Left renal pelvis (tissue), 4 donors: Measurements from ENCODE around the gene SEC31A. TPM values are rescaled to one million over a fixed set of nuclear protein-coding genes. Genes with fewer than 3 reads are reported as not detected.

Experiments used
- DNase-seq, 4 donors: peaks; one replicate each; pipeline ENCODE4 v3.0.0-alpha.2; 2013; ENCODE audit warnings: low read depth in 4 of 4, low spot score in 3 of 4
- polyA plus RNA-seq, 4 donors: library from polyadenylated mRNA; unstranded; fragments of 120-200 nt; gene quantifications; one replicate each; pipeline ENCODE4 v1.2.1, GENCODE V29; 2013; ENCODE audit not compliant: insufficient read length in 4 of 4

Gene SEC31A
- polyA plus RNA-seq, 4 donors = 238 to 289 (median 252) TPM

DNA sequence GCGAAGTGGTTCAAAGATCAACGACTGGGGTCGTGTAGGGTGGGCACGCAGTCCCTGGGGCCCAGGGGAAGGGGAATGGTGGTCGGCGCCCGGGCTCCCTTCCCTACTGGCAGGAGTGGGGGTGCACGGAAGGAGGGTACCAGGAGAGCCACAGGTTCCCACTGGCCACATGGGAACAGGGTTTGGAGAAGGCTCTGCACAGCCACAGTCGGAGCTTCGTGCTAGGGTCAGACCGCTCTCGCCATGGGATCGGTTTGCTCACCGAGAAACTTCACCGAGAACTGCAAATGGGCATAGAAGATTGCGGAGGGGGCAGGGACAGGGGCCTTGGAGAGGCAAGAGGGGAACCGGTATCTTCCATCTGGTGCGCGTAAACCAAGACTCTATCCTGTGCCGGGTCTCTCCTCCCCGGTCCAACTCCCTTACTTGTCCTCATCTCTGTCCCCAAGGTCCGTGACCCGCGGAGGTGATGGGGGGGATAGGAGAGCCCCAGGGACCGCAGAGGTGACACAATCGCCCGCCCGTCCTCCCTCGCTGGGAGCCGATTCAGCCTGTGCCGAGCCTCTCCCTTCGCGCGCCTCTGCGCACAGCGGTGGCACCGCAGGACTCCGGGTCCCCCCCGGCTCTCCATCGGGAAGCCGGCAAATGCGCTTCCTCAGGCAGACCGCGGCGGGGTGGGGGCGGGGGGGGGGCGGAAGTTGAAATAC, 93.4 kb downstream of the SEC31A start:
- DNase-seq = no peak

DNA sequence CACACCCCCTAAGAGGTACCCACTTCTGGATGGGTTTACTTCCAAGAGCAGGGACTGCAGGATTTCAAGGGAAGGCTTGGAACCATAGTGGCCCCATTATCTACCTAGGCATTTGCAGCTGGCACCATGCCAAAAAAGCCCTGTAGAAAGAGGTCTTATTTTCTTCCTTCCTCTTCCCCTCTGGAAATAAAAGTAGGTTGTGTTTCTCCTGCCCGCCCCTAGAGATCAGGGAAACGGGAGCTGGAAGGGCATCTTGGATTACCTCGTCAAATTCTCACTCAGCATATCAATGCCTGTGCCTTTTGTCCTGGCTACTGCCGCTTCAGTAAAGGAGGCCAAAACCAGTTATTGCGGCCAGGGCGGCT, 93.9 kb downstream of the SEC31A start:
- no peak for DNase-seq

DNA sequence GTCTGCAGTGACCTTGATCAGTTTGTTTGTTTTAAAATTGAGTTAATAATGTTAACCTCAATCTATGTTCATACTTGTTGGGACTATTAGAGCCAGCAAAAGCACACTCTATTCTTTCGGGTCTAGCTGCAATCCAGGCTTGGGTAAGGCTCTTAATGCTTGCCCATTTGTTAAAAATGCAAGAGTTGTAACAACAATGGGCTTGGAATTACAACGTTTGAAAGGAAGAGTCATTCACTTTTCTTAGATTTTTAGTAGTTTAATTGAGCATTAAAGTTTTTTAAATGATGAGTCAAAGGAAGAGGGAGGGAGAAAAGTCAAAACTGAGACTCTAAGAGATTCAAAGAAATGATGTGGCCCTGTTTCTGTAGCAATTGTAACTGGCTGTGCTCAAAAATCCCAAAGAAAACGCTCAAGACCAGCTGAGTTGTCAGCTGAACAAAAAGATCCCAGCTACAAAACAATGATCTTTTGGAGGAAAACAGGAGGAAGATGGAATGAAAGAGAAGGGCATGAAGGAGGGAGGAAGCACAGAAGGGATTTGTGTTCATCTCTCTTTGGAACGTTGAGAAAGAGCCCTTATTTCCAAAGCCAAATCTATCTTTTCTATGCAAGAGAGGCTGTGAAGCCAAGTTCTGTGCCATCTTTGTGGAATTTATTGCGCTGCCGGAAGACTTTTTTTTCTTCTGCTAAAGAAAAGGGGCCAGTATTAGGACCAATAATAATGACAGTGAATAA, 97.9 kb downstream of the SEC31A start:
- DNase-seq = no peak

DNA sequence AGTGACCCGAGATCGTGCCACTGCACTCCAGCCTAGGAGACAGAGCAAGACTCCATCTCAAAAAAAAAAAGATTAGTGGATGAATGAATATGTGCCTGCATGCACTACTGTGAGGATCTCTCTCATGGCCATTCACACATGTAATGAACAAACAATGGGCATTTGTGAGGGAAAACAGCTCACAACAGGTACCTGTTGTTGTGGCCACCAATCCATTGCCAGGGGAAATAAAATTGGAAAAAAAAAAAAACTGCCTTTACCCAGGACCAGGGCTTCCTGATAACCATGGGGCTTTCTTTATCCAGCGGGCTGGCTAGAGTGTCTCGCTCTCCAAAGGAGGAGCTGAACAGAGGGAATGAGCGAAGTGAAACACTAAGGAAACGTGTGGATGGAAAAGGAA, 99.8 kb downstream of the SEC31A start:
- no peak for DNase-seq

DNA sequence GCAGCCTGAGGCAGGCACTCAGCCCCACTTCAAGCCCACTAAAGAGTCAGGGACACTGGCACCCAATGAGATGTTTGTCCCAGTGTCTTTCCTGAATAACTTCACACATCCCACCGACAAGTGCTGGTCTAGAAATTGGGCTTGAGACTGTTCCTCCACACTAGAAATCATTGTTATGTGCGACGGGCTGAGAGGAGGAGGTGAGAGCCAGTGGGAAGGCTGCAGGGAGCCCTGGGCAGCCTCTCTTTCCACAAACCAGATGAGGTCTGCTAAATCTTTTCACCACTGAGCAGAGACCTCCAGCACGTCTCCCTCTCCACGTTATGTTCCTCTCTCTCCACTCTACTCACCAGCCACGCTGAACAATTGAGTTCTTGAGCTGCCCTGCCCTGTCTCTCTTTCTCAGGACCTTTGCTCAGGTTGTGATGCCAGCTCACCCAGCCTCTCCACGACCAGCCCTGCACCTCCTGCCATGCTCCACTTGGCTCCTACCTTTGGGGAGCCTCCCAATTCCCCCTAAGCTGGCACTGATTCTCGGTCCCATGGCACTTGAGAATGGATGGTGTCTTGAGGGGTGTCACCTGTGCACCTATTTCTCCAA, 100.8 kb downstream of the SEC31A start:
- no peak for DNase-seq

DNA sequence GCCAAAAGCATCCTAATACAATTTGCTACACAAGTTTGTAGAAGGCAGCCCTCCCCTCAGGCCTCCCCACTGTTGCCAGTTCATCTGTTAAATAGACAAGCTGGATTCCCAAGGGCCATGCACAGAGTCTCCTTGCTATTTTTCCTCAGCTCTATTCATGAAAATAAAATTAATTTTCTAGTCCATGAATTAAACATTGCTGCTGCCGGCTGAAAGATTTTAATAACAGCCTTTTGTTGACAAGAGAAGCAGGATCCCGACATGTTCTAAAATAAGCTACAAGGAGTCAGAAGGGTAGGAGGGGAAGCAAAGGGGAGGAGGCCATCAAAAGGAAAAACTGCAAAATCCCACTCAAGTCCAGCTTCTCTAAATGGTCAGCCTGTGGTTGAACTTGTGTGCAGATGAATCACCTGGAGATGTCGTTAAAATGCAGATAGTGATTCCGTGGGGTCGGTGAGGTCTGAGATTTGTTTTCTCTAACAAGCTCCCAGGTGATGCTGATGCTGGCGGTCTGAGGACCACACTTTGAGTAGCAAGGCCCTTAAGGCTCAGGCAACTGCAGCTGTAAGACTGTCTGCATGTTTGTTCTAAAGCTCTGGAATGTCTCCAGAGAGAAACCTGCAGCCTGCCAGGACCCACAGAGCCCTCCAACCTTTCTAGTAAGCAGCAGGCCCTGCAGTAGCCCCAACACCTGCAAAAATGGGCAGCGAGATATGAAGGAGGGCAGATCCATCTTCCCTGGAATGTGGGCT, 101.8 kb downstream of the SEC31A start:
- DNase-seq = no peak

DNA sequence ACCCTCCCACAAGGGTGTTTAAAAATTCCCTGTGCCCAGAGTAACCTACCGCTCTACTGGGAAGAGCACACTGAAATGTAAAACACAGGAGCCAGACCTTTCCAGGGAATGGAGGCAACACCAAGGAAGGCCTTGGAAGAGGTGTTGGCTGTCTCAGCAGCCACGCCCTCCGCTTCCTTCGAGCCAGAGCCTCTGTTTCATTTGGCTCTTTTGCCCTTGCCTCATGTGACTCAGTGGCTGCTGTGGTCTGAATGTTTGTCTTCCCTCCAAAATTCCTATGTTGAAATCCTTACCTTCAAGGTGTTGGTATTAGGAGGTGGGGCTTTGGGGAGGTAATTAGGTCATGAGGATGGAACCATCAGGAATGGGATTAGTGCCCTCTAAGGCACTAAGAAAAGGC, 103.6 kb downstream of the SEC31A start:
- DNase-seq = no peak

DNA sequence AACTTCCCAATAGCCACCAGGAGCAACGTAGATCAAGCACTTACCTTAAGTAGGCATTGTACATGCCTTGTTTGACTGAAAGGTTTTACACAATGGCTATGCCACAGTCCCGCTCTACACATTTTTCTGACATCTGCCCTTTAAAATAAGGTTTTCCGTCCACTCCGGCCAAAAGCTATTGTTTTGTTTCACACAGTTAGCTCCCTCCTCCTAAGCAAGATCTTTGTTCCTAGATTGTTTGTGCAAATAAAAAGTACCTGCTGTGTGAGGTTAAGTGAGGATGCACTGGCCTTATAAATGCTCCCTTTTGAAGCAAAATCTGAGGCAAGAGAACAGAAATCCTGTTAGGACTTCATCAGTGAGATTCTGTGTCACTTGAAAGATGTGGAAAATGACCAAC, 104.1 kb downstream of the SEC31A start:
- no peak for DNase-seq

DNA sequence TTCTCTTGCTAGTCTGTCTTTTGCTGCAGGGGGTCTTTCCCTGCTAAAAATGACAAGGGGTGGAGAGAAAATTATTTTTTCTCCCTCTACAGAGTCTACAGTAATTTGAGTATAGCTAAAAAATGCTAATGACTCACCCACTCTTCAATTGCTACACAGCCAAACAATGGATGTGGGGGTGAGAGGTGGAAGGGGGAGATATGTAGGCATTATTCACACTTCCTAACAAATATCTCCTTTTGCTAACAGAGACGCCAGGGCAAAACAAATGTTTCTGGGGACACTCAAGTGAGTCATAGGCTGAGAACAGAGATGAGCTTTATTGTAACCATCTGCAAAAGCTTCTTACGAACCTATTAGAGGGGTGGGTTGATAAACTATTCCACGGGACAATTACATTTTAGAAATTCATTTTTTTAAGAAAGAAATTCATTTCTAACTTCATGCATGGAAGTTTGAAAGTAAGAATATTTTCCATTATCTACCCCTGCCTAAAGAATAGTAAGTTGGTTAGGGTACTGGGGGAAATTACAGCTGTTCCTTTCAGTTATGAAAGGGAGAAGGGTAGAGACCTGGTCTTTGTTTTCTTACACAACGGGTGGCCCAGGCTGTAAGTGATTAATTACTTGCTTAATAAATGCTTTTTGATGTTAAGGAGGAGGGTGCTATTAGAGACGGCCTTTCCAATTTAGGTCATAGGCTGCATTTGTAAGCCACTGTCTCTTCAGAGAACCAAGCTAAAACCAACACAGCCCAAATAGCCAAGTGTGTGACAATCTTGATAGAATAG, 105.1 kb downstream of the SEC31A start:
- DNase-seq = no peak

DNA sequence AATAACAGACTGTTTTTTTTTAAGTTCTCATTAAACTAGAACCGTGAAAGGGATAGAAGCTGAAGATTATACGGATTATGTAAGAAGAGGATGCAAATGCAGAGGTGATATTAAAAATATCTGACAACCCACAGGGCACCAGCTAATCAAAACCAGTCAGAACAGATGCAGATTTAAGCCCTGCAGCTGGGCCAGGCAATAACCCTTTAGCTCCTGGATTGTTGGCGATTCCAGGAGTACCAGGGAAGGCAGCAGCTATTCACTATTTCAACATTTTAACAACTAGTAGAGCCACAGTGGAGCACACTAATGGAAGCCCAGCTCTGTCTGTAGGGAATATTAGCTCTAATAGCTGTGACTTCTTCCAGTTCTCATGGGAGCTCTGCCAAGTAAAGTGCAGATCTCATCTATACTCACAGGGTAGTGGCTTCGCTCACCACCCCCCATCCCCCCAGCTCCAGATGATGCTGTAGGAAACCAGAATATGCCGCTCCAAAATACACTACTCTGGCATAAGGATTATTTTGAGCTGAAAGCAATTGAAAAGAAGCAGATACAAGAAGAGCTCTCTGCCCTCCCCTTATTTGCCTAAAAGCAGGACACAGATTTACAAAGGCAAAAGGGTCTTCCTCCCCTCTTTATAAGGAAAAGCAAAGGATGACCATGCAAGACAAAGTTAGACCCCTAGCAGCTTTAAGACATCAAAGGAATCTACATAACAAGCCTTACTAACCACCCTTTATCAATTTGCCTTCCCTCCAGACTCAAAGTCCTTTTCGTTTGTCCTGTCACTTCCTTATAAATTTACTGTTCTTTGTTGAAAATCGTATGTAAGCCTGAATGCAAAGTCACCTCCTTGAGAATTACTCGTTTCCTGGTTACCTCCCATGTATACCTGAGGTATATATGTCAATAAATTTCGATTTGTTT, 106.0 kb downstream of the SEC31A start:
- no peak for DNase-seq

DNA sequence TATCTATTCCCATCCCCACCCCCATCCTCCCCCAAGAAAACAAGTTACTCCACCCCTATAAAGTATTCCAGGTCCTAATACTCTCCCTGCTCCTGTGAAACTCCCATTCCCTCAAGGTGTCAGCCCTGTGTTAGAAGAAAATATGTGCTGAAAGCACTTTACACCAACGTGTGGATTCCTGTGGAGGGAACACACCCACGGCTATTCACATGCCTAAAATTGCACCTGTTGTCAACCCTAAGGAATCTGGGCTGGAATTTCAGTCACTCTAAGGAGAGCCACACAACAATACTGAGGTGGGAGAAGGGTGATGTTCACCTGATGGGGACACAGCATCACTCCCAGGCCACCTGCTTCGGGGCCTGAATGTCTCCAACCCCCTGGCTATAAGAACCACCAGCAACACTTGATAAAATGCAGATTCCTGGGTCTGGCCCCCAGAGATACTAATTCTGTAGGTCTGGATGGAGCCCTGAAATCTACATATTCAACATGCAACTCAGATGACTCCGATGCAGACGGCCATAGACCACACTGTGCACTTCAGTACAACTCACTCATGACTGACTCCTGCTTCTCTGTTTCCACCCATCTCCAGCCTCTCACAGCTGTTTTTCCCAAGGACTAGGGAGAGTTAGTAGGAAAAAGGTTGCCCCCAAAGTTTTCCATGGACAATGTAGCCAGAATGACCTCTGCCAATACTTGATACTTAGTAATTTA, 108.2 kb downstream of the SEC31A start:
- no peak for DNase-seq

DNA sequence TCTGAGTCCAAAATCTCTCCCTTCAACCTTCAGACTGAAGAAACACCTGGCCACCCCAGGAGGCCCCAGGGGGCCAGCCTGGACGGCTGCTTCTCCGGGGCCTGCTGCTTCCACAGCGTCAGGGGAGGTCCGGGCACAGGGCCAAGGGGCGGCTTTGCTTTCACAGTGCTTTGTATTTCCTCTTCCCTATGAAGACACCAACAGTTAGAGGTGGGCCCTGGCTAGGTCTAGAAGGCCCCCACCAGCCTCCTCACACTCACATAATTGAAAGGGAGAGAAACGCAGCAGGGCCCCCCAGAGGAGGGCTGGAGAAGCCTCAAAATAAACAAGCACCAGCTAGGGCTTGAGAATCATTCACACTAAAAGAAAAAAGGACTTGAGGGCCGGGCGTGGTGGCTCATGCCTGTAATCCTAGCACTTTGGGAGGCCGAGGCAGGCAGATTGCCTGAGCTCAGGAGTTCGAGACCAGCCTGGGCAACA, 110.2 kb downstream of the SEC31A start:
- DNase-seq = no peak

DNA sequence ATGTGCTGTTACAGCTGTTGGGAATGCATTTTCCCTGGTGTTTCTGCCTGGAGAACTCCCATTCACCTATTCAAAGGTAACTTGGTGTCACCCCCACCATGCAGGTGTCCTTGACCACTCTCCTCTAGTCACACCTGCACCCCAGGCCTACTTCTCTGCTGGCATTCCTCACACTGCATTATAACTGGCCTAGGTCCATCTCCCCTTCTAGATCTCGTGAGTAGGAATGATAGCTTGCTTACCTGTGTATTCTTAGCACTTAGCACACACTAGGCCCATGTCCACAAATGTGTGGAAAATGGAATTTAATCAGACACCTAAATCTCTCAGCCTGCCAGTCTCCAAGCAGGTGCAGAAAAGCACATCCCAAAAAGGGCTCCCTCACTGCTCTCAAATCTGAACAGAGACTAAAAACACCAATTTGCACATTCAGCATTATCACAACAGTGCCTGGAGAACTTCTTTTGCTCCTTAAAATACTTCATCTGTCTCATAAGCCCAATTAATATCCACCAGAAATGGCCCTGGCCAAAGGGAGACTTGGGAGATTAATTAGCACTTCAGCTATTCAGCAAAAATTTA, 110.7 kb downstream of the SEC31A start:
- DNase-seq = no peak

DNA sequence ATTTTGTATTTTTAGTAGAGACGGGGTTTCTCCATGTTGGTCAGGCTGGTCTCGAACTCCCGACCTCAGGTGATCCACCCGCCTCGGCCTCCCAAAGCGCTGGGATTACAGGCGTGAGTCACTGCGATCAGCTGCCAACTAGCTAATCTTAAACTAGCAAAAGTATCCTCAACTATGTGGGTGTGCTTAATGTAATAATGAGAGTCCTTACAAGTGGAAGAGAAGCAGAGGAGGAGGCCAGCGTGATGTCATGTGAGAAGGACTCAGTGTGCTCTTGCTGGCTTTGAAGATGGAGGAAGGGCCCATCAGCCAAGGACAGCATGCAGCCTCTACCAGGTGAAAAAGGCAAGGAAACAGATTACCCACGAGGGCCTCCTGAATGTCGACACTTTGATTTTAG, 111.9 kb downstream of the SEC31A start:
- no peak for DNase-seq

DNA sequence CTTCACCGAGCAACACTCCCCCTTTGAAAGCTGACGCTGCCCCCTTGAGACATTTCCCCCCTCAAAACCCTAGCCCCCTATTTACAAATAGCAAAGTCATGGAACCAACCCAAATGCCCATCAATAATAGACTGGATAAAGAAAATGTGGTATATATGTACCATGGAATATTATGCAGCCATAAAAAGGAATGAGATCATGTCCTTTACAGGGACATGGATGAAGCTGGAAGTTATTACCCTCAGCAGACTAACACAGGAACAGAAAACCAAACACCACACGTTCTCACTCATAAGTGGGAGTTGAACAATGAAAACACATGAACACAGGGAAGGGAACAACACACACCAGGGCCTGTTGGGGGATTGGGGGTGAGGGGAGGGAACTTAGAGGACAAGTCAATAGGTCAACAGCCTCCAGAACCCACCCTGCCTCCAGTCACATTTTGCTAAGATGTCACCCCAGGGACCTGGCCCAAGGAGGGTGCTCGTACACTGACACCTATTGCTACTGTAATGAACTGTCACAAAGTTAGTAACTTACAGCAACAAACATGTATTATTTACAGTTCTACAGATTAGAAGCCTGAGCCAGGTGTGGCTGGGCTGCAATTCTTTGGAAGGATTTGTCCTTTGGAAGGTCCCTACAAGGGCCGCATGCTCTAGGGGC, 113.0 kb downstream of the SEC31A start:
- DNase-seq = no peak

DNA sequence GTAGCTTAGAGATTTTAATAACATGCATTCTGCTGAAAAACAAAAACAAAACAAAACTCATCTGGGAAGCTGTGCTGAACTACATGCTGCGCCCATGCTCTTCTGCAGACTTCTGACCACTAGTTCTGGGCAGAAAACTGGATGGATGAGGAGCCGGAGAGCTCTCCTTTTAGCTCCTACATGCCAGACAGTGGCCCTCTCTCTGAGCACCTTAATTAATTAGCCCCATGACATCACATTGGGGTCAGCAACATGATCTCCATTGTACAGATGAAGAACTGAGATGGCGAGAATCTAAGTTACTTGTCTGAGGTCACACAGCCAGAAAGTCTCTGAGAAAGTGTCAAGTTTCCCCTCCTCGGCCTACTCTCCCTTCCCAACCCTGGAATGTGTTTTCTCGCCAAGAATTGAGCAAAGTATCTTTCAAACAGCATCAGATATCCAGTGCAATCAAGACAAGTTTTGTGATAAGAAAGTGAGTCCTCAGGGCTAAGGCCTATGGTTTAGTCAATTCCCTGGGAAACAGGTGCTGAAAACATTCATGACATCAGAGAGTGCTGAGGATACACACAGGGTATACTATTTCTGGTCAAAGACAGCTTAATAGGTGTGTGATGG, 113.9 kb downstream of the SEC31A start:
- DNase-seq = no peak

DNA sequence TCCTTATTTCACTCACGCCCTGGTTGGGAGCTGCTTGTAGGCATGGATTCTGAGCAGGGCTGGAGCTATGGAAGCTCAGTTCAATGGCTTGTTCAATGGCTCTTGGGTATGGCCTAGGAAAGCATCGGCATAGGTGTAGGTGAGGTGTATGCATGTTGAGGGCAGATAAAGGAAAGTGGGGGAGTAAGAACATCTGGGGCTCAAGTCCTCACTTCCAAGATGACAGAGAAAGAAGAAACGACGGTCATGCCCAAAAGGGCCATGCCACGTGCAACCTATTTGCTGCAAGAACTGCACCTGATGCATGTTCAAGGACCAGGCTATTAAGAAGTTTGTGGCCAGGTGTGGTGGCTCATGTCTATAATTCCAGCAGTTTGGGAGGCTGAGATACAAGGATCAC, 115.7 kb downstream of the SEC31A start:
- no peak for DNase-seq
